ENCODE data around the gene SOX14.

SOX14 gene

GRCh38 chr3:137769322-137770065 lies 5.4 kb downstream of the SOX14 start:
- no peaks in the 10 kb centered on the region for H3K36me3 ChIP-seq (ENCODE audit: control insufficient read depth in 1 of 2, insufficient read depth in 2 of 2, low read length in 2 of 2)
- peaks cover 78% of the 10 kb centered on the region for H3K27me3 ChIP-seq (ENCODE audit: low read depth, low read length)
- no peak overlapping the region for H3K27ac ChIP-seq (ENCODE audit: low read length)
- H3K9me3 ChIP-seq (ENCODE audit: control insufficient read depth in 1 of 2, low read length in 2 of 2) = no peaks in the 10 kb centered on the region
- H3K4me1 ChIP-seq (ENCODE audit: control insufficient read depth in 1 of 2, insufficient read depth in 2 of 2, low read length in 2 of 2) = peaks cover 0 to 57% of the 10 kb centered on the region in 2 donors
- H3K4me3 ChIP-seq (ENCODE audit: low read depth in 1 of 2, low read length in 2 of 2) = peak overlapping the region in 1 of 2 donors; percentile 62

GRCh38 chr3:137770066-137770834 lies 6.1 kb downstream of the SOX14 start:
- H3K27me3 ChIP-seq (ENCODE audit: low read depth, low read length) = peaks cover 71% of the 10 kb centered on the region
- H3K27ac ChIP-seq (ENCODE audit: low read length) = no peak overlapping the region
- no peaks in the 10 kb centered on the region for H3K36me3 ChIP-seq (ENCODE audit: control insufficient read depth in 1 of 2, insufficient read depth in 2 of 2, low read length in 2 of 2)
- H3K4me3 ChIP-seq (ENCODE audit: low read depth in 1 of 2, low read length in 2 of 2) = peak overlapping the region in 1 of 2 donors; percentile 62
- no peaks in the 10 kb centered on the region for H3K9me3 ChIP-seq (ENCODE audit: control insufficient read depth in 1 of 2, low read length in 2 of 2)
- H3K4me1 ChIP-seq (ENCODE audit: control insufficient read depth in 1 of 2, insufficient read depth in 2 of 2, low read length in 2 of 2) = peaks cover 0 to 54% of the 10 kb centered on the region in 2 donors

DNA sequence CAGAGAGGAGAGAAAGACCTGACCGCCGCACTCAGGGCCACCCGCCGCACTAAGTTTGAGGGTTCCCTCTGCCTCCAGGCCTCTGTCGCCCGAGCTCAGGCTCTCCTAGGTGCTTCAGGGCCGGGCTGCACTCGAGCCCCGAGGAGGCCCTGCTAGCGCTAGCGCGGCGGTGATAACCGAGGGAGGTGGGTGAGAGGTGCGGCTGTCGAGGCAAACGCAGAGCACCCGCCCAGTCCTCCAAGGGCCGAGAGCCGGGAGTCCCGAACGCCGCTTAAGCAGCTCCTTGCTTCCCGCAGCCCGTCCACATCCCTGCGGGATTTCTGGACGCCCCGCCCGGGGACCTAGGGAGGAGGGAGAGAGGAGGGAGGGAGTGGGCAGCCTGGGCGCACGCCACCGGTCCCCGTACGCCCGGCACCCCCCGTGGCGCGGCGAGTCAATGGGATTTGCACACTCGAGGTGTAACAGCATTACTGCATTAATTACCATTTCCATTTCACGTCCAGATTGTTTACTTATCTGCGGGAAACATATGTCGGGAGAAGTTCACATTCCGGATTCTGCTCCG lies 6.8 kb downstream of the SOX14 start:
- no peaks in the 10 kb centered on the region for H3K36me3 ChIP-seq (ENCODE audit: control insufficient read depth in 1 of 2, insufficient read depth in 2 of 2, low read length in 2 of 2)
- no peak overlapping the region for H3K27ac ChIP-seq (ENCODE audit: low read length)
- H3K9me3 ChIP-seq (ENCODE audit: control insufficient read depth in 1 of 2, low read length in 2 of 2) = no peaks in the 10 kb centered on the region
- peak overlapping the region in 1 of 2 donors; percentile 62 for H3K4me3 ChIP-seq (ENCODE audit: low read depth in 1 of 2, low read length in 2 of 2)
- peaks cover 0 to 52% of the 10 kb centered on the region in 2 donors for H3K4me1 ChIP-seq (ENCODE audit: control insufficient read depth in 1 of 2, insufficient read depth in 2 of 2, low read length in 2 of 2)
- peaks cover 68% of the 10 kb centered on the region for H3K27me3 ChIP-seq (ENCODE audit: low read depth, low read length)

- Histone ChIP-seq H3K4me3 (ENCODE audit: low read depth in 1 of 2, low read length in 2 of 2) (peak overlapping the region; percentile 31 to 62), H3K27ac (ENCODE audit: low read length) (no peak overlapping the region), H3K4me1 (ENCODE audit: control insufficient read depth in 1 of 2, insufficient read depth in 2 of 2, low read length in 2 of 2) (peaks cover 0 to 52% of the 10 kb centered on the region in 2 donors), H3K9me3 (ENCODE audit: control insufficient read depth in 1 of 2, low read length in 2 of 2) (no peaks in the 10 kb centered on the region), H3K27me3 (ENCODE audit: low read depth, low read length) (peaks cover 62% of the 10 kb centered on the region), H3K36me3 (ENCODE audit: control insufficient read depth in 1 of 2, insufficient read depth in 2 of 2, low read length in 2 of 2) (no peaks in the 10 kb centered on the region)
Measured at GRCh38 chr3:137771401-137772213, 7.5 kb downstream of the SOX14 start.

GRCh38 chr3:137772214-137772955 lies 8.3 kb downstream of the SOX14 start:
- Histone ChIP-seq H3K4me1 (ENCODE audit: control insufficient read depth in 1 of 2, insufficient read depth in 2 of 2, low read length in 2 of 2) (peaks cover 0 to 48% of the 10 kb centered on the region in 2 donors), H3K27ac (ENCODE audit: low read length) (no peak overlapping the region), H3K9me3 (ENCODE audit: control insufficient read depth in 1 of 2, low read length in 2 of 2) (no peaks in the 10 kb centered on the region), H3K36me3 (ENCODE audit: control insufficient read depth in 1 of 2, insufficient read depth in 2 of 2, low read length in 2 of 2) (no peaks in the 10 kb centered on the region), H3K4me3 (ENCODE audit: low read depth in 1 of 2, low read length in 2 of 2) (peak overlapping the region; percentile 31 to 62), H3K27me3 (ENCODE audit: low read depth, low read length) (peaks cover 54% of the 10 kb centered on the region)

DNA sequence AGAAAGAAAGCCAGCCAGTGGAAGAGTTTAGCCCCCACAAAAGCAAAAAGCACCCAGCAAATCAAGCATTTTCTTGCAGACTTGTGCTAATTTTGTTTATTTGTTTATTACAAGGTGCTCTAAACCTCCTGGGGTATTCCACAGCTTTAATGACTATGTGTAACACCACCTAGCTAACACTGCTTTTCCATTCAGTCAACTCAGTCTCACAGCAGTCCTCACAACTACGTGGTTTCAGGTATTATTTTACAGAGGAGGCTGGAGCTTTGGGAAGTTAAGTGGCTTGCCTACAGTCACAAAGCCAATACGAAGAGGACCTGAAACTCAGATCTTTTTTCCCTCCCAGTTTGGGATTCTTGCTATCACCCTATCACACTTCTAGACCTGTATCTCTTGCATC lies 14.8 kb downstream of the SOX14 start:
- Histone ChIP-seq H3K4me3 (ENCODE audit: low read depth in 1 of 2, low read length in 2 of 2) (no peak overlapping the region), H3K36me3 (ENCODE audit: control insufficient read depth in 1 of 2, insufficient read depth in 2 of 2, low read length in 2 of 2) (no peaks in the 10 kb centered on the region), H3K27ac (ENCODE audit: low read length) (no peak overlapping the region), H3K27me3 (ENCODE audit: low read depth, low read length) (no peaks in the 10 kb centered on the region), H3K4me1 (ENCODE audit: control insufficient read depth in 1 of 2, insufficient read depth in 2 of 2, low read length in 2 of 2) (no peaks in the 10 kb centered on the region), H3K9me3 (ENCODE audit: control insufficient read depth in 1 of 2, low read length in 2 of 2) (no peaks in the 10 kb centered on the region)

GRCh38 chr3:137787529-137787928 lies 23.4 kb downstream of the SOX14 start:
- H3K9me3 ChIP-seq (ENCODE audit: control insufficient read depth in 1 of 2, low read length in 2 of 2) = no peaks in the 10 kb centered on the region

GRCh38 chr3:137789236-137789635 lies 25.1 kb downstream of the SOX14 start:
- Histone ChIP-seq H3K9me3 (ENCODE audit: control insufficient read depth in 1 of 2, low read length in 2 of 2) (no peaks in the 10 kb centered on the region), H3K4me3 (ENCODE audit: low read depth in 1 of 2, low read length in 2 of 2) (no peak overlapping the region), H3K27me3 (ENCODE audit: low read depth, low read length) (no peaks in the 10 kb centered on the region), H3K4me1 (ENCODE audit: control insufficient read depth in 1 of 2, insufficient read depth in 2 of 2, low read length in 2 of 2) (peaks cover 0 to 5% of the 10 kb centered on the region in 2 donors), H3K36me3 (ENCODE audit: control insufficient read depth in 1 of 2, insufficient read depth in 2 of 2, low read length in 2 of 2) (no peaks in the 10 kb centered on the region), H3K27ac (ENCODE audit: low read length) (no peak overlapping the region)

More at GRCh38 chr3:137787529-137787928, 23.4 kb downstream of the SOX14 start:
- H3K4me3 ChIP-seq (ENCODE audit: low read depth in 1 of 2, low read length in 2 of 2) = no peak overlapping the region
- no peaks in the 10 kb centered on the region for H3K36me3 ChIP-seq (ENCODE audit: control insufficient read depth in 1 of 2, insufficient read depth in 2 of 2, low read length in 2 of 2)
- no peaks in the 10 kb centered on the region for H3K27me3 ChIP-seq (ENCODE audit: low read depth, low read length)
- peaks cover 0 to 5% of the 10 kb centered on the region in 2 donors for H3K4me1 ChIP-seq (ENCODE audit: control insufficient read depth in 1 of 2, insufficient read depth in 2 of 2, low read length in 2 of 2)
- H3K27ac ChIP-seq (ENCODE audit: low read length) = no peak overlapping the region

DNA sequence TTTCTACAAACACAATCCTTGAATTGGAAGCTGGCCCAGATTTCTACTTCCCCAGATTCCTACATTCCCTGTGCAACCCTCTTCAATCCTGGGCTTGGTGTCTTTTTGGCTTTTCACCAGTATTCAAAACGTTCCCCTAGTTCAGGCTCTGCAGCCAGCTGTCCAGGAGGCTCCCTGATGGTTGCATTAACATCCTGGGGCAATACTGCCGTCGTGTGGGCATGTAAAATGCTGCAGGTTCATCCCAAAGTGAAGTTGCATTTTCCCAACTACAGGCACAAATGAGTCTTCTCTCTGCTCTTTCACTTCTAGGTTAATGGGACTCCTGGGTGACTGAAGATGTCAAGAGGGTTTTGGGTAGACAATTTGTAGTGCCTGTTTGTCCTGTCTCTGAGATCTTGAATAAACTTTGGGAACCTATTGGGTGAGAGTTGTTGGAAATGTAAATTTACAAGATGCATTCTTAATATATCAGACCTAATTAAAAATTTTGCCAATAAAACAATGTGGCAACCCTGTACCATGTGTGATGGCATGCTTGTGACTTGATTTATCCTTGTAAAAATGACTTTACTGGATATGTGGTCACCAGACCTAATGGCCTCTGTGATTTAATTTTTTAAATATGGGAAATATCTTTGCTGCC lies 28.6 kb downstream of the SOX14 start:
- H3K4me3 ChIP-seq (ENCODE audit: low read depth in 1 of 2, low read length in 2 of 2) = no peak overlapping the region
- peaks cover 0 to 5% of the 10 kb centered on the region in 2 donors for H3K4me1 ChIP-seq (ENCODE audit: control insufficient read depth in 1 of 2, insufficient read depth in 2 of 2, low read length in 2 of 2)
- H3K9me3 ChIP-seq (ENCODE audit: control insufficient read depth in 1 of 2, low read length in 2 of 2) = no peaks in the 10 kb centered on the region
- H3K27me3 ChIP-seq (ENCODE audit: low read depth, low read length) = no peaks in the 10 kb centered on the region
- no peak overlapping the region for H3K27ac ChIP-seq (ENCODE audit: low read length)
- no peaks in the 10 kb centered on the region for H3K36me3 ChIP-seq (ENCODE audit: control insufficient read depth in 1 of 2, insufficient read depth in 2 of 2, low read length in 2 of 2)

DNA sequence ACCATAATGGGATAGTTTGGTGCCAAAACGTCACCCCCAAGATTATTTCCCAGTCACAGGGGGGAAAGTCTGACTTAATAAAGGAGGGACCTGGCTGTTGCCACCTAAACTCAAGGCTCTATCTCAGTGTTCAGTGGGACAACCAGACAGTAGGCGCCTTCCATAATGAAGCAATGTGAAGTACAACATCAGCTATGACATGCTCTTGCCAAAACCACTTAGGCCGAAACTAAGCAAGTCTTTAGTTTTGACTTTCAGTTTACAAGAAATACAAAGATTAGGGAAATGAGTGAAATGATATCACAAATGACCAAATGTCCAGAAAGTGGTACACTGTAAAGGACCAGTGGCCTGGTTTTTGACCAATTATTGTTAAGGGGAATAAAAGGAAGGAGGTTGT lies 32.9 kb downstream of the SOX14 start:
- Histone ChIP-seq H3K4me3 (ENCODE audit: low read depth in 1 of 2, low read length in 2 of 2) (no peak overlapping the region), H3K27me3 (ENCODE audit: low read depth, low read length) (no peaks in the 10 kb centered on the region), H3K9me3 (ENCODE audit: control insufficient read depth in 1 of 2, low read length in 2 of 2) (no peaks in the 10 kb centered on the region), H3K36me3 (ENCODE audit: control insufficient read depth in 1 of 2, insufficient read depth in 2 of 2, low read length in 2 of 2) (no peaks in the 10 kb centered on the region), H3K4me1 (ENCODE audit: control insufficient read depth in 1 of 2, insufficient read depth in 2 of 2, low read length in 2 of 2) (no peaks in the 10 kb centered on the region), H3K27ac (ENCODE audit: low read length) (no peak overlapping the region)
